Parathyroid adenoma (tissue), 2 donors: ENCODE results near the gene ZBTB1.

Experiments
- H2AFZ ChIP-seq: fragments of 300-600 bp; sonication (generic); one replicate; pipeline ENCODE4 v1.7.0; 2017; ENCODE audit warnings: antibody characterized with exemption, mild to moderate bottlenecking
- H3K27ac ChIP-seq: fragments of 300-600 bp; sonication (generic); one replicate; pipeline ENCODE4 v1.7.0; 2017
- H3K27me3 ChIP-seq: fragments of 300-600 bp; sonication (generic); one replicate; pipeline ENCODE4 v1.7.0; 2017; ENCODE audit warnings: low read length; ENCODE audit not compliant: control insufficient read depth, insufficient read depth
- H3K36me3 ChIP-seq: fragments of 300-600 bp; sonication (generic); one replicate; pipeline ENCODE4 v1.7.0; 2017; ENCODE audit warnings: low read length; ENCODE audit not compliant: control insufficient read depth, insufficient read depth
- H3K4me1 ChIP-seq: fragments of 300-600 bp; sonication (generic); one replicate; pipeline ENCODE4 v1.7.0; 2017; ENCODE audit warnings: control low read depth
- H3K4me2 ChIP-seq: fragments of 300-600 bp; sonication (generic); one replicate; pipeline ENCODE4 v1.7.0; 2017; ENCODE audit warnings: low read length
- H3K4me3 ChIP-seq: fragments of 300-600 bp; sonication (generic); one replicate; pipeline ENCODE4 v1.7.0; 2017; ENCODE audit warnings: low read depth, low read length
- H3K79me2 ChIP-seq: fragments of 300-600 bp; sonication (generic); one replicate; pipeline ENCODE4 v1.7.0; 2017; ENCODE audit warnings: control low read depth
- H3K9ac ChIP-seq: fragments of 300-600 bp; sonication (generic); one replicate; pipeline ENCODE4 v1.7.0; 2017; ENCODE audit warnings: mild to moderate bottlenecking
- H3K9me3 ChIP-seq: fragments of 300-600 bp; sonication (generic); one replicate; pipeline ENCODE4 v1.7.0; 2017; ENCODE audit warnings: low read length; ENCODE audit not compliant: control insufficient read depth
- TF ChIP-seq, protein P1 (sequence below): fragments of 300-600 bp; sonication (generic); IDR thresholded peaks from one replicate; pipeline ENCODE4 v1.7.0; 2017; ENCODE audit warnings: antibody characterized with exemption, mild to moderate bottlenecking
- donor health status: primary hyperparathyroidism.

The ZBTB1 gene

DNA sequence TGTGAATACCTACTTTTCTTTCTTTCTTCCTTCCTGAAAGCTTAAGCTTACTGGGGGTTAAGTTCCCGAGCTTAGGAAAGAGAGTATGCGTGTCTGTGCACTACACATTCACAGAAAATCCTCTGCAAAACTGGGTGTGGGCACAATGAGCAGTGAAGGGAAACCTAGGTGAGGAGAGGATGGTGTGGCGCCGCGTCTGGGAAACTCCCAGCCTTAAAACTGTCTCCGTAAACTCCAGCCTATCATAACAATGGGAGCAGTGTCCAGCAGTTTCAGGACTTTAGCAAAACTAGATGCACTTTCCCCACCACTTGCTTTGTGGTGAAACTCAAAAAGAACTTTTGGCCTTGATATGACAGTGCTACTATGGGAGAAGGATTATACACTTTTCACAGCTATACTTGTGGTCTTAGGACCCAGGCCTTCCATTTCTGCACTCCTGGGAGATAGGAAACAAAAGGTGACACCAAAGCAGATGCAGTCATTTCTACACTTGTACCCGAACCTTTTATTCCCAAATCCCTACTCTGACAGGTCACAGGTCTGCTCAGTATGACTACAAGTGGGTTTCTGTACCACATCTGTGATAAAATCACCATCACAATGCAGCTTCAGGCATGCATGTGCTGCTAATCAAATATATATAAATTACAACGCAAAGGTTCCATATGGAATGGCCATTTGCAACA, 28.8 kb upstream of the ZBTB1 start:
- Histone ChIP-seq H3K27me3 (no peaks in the 10 kb centered on the region), H3K27ac (no peak overlapping the region), H3K36me3 (no peaks in the 10 kb centered on the region), H3K4me1 (no peaks in the 10 kb centered on the region), H3K79me2 (peaks cover 3% of the 10 kb centered on the region), H3K4me3 (no peak overlapping the region), H3K9ac (no peak overlapping the region), H3K9me3 (no peaks in the 10 kb centered on the region), H2AFZ (no peak overlapping the region), H3K4me2 (no peak overlapping the region)
- TF ChIP-seq, protein P1, sequence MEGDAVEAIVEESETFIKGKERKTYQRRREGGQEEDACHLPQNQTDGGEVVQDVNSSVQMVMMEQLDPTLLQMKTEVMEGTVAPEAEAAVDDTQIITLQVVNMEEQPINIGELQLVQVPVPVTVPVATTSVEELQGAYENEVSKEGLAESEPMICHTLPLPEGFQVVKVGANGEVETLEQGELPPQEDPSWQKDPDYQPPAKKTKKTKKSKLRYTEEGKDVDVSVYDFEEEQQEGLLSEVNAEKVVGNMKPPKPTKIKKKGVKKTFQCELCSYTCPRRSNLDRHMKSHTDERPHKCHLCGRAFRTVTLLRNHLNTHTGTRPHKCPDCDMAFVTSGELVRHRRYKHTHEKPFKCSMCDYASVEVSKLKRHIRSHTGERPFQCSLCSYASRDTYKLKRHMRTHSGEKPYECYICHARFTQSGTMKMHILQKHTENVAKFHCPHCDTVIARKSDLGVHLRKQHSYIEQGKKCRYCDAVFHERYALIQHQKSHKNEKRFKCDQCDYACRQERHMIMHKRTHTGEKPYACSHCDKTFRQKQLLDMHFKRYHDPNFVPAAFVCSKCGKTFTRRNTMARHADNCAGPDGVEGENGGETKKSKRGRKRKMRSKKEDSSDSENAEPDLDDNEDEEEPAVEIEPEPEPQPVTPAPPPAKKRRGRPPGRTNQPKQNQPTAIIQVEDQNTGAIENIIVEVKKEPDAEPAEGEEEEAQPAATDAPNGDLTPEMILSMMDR = no peak

- H2AFZ ChIP-seq = no peak overlapping the region
- no peaks in the 10 kb centered on the region for H3K27me3 ChIP-seq
- H3K27ac ChIP-seq = no peak overlapping the region
- no peaks in the 10 kb centered on the region for H3K9me3 ChIP-seq
- no peak overlapping the region for H3K4me2 ChIP-seq
- H3K79me2 ChIP-seq = peaks cover 3% of the 10 kb centered on the region
- H3K36me3 ChIP-seq = no peaks in the 10 kb centered on the region
- no peaks in the 10 kb centered on the region for H3K4me1 ChIP-seq
- TF ChIP-seq, protein P1 = no peak
- no peak overlapping the region for H3K9ac ChIP-seq
- no peak overlapping the region for H3K4me3 ChIP-seq
Measured at GRCh38 chr14:64476438-64476837, 28.1 kb upstream of the ZBTB1 start.

DNA sequence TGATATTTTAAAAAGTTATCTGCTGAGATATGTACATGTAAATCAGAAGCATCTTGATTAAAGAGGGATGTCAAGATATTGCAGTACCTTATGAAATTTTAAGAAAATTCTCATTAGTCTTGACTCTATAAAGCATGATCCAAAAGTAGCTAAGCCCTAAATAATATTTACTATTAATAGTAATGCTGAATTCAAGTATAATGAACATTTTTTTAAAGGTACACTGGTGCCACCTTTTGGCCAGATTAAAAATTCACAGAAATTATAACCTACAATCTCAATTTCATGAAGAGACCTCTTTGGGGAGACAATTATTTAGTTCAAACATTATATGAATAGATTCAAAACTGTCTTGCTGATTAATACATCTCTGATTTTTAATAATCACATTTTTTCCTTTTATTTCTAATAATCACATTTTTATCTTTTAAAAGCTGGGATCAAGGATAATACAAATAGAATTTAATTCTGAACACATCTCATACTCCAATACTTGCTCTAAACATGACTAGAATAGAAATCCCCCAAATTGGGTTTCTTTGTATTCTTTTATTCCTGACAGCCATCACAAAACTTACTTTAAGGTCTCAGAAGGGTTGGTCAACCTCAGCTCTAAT, 25.8 kb upstream of the ZBTB1 start:
- Histone ChIP-seq H3K27ac (no peak overlapping the region), H3K4me1 (no peaks in the 10 kb centered on the region), H3K9ac (no peak overlapping the region), H3K9me3 (no peaks in the 10 kb centered on the region), H3K36me3 (no peaks in the 10 kb centered on the region), H3K79me2 (peaks cover 3% of the 10 kb centered on the region), H3K4me3 (no peak overlapping the region), H3K27me3 (no peaks in the 10 kb centered on the region), H2AFZ (no peak overlapping the region), H3K4me2 (no peak overlapping the region)
- TF ChIP-seq, protein P1 = peak; percentile 58

- Histone ChIP-seq H3K79me2 (no peaks in the 10 kb centered on the region), H3K36me3 (no peaks in the 10 kb centered on the region)
Measured at GRCh38 chr14:64488590-64489099, 15.9 kb upstream of the ZBTB1 start.

More at GRCh38 chr14:64488590-64489099, 15.9 kb upstream of the ZBTB1 start:
- H3K4me1 ChIP-seq = peaks cover 6% of the 10 kb centered on the region
- H3K9ac ChIP-seq = no peak overlapping the region
- H3K27me3 ChIP-seq = no peaks in the 10 kb centered on the region
- no peaks in the 10 kb centered on the region for H3K9me3 ChIP-seq
- no peak overlapping the region for H3K4me3 ChIP-seq
- TF ChIP-seq, protein P1 = no peak
- H3K4me2 ChIP-seq = no peak overlapping the region
- H2AFZ ChIP-seq = no peak overlapping the region
- no peak overlapping the region for H3K27ac ChIP-seq
